GDM1 (cell line): ENCODE data around the gene NFE2L2.
"Not testable (repeated sequence)": the region's sequence is repeated elsewhere in the genome, so short reads cannot be mapped to it uniquely, and the experiment has no call there.

Experiments used
- DNase-seq: peaks from one replicate; lab custom pipeline; 2025; lab: John Stamatoyannopoulos, UW

The NFE2L2 gene

DNA sequence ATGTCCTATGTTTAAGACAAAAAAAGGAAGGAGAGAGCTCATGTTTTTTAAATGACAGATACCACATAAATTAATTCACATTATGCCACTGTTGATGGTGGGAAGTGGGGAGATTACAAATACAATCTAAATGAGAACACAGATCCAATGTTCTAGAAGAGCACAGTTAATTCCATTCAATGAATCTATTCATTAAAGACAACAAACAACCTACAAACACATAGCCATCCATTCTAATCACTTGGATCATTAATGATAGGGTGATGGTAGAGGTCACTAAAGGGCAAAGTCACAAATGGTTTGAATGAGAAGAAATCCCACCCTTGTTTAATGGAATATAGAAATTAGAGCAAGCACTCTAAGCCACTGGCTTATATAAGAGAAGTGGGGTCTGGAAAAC is 30.3 kb downstream of the NFE2L2 start:
- DNase-seq, result no peak

- DNase-seq, result no peak
Measured at GRCh38 chr2:177232098-177232704, 32.3 kb downstream of the NFE2L2 start.

GRCh38 chr2:177231270-177231669 is 33.3 kb downstream of the NFE2L2 start:
- DNase-seq, result no peak

GRCh38 chr2:177229442-177230242 is 34.9 kb downstream of the NFE2L2 start:
- DNase-seq, result no peak

DNA sequence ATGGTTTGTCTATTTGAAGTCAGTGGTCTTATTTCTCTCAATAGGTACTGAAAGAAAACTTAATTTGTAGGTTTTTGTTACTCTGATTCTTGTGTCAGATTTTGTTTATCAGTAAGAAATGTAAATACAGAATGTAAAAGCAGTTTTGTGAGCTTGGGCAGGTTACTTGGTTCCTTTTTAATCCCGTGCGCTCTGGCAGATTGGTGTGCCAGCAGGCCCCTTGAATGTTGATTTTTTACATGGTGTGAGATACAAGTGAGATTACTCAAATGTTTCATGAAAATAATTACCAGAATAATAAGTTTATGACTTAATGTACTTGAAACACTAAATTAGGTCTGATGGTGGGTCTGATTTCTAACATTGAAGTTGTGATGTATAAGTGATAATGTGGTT is 38.6 kb downstream of the NFE2L2 start:
- no peak for DNase-seq

DNA sequence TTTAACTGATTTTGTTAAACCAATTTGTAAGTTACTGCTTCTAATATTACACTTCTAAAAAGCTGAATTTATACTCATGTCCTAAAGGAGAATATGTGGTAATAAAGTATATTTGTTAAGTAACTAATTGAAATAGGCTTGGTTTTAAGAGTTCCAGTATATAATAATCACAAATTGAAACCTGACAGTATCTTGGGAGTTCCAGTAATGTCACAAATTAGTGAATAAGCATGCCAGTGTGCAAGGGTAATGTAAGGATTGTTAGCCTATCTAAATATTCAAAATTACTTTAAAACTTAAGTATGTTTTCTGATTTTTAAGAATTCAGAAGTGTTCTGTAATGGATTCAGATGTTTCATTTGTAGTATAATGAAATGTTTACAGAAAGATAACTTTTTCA is 41.1 kb downstream of the NFE2L2 start:
- DNase-seq, result not testable (repeated sequence)

- no peak for DNase-seq
Measured at GRCh38 chr2:177221970-177222369, 42.6 kb downstream of the NFE2L2 start.

DNA sequence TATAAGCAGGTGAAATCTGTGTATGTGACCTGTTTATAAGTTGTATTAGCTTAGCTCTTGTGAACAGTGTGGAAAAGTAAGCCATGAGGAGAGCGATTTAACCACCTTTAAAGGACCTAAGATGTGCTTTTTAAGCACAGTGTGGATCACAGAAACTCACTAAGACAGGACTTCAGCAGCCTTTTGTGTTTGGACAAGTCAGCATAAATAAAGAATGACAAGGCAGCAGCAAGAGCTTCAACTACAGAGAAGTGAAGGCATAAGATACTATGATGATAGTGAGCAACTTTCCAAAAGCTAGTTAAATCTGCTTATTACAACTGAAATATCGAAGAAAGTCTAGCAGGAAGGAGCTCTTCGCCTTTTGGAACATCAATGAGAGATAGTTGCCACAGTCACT is 43.0 kb downstream of the NFE2L2 start:
- DNase-seq, result no peak

GRCh38 chr2:177219787-177220186 is 44.7 kb downstream of the NFE2L2 start:
- DNase-seq, result not testable (repeated sequence)

- DNase-seq, result no peak
Measured at GRCh38 chr2:177217247-177217843, 47.2 kb downstream of the NFE2L2 start.

GRCh38 chr2:177212891-177213856 is 51.4 kb downstream of the NFE2L2 start:
- DNase-seq, result peak; percentile 85

DNA sequence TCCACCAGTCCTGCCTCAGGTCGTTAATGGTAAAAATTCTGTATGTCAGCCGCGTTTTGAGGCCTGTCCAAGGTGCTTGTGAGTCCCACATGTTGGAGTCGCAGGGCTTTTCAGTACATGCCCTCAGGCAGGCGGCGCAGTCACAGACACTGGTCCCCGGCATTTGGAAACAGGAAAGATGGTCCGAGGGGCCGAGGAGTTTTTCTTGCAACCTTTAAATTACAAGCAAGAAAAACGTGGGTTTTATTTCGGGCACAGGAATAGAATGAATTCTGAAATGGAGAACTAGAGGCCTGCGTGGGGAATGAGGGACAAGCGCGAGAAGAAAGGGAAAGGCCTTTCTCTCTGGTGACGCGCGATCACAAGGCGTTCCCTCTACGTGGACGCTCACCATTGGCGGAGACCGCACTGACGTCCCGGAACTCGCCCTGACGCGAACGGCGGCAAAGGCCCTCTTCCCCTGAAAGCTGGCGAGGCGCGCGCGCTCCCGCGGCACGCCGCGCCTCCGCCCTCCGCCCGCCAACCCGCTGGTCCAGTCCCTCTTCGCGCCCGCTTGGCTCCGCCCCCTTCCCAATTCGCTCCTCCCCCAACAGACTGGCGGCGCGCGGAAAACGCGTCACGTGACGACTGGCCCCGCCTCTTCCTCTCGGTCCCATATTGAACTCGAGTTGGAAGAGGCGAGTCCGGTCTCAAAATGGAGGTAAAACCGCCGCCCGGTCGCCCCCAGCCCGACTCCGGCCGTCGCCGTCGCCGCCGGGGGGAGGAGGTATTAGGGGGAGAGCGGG is 52.2 kb downstream of the NFE2L2 start, which contains the start of gene HNRNPA3:
HNRNPA3 (plus strand) TSS at position 689 of the 785 bp plus-strand sequence; CDS start at position 695, 6 bp downstream.
- DNase-seq, result peak; percentile 99

DNA sequence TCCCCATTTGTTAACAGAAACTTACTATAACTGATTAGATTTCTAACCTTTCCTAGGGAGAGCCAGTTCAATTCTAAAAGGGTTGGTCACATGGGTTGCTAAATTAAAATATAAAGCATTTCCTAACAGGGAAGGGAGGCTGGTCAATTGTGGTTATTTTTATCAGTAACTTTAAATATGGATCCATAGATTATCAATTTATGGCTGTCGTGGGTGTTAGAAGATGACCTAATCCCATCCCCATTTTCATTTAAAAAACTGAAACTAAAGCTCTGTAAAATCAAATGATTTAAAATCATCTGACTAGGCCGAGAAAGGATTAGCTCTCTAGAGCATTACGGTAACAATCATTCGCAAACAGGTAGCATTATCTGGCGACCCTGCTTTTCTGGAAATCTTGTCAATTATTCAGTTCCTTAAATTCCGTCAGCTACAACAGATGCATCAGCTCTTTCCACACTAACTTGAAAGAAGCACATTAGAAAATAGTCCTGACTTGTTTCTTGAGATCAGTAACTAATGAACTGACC is 52.9 kb downstream of the NFE2L2 start:
- no peak for DNase-seq

DNA sequence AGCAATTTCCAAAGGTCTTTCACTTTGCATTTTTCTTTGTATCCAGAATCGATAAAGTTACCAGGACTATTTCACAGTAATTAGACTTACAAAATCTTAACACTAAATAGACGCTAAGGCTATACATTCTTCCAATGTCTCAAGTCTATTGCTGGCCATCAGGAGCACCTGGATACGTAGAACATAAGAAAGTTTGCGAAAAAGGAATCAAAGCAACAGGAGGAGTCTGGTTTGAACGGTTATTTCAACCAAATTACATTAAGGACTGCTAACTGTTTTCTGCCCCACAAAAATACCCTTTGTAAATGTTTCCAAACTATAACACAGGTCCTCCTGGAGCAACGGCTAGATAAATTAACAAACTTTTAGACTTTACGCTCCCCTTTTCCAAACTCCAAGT is 53.4 kb downstream of the NFE2L2 start:
- DNase-seq, result no peak

GRCh38 chr2:177207101-177207500 is 57.4 kb downstream of the NFE2L2 start:
- no peak for DNase-seq

- DNase-seq, result no peak
Measured at GRCh38 chr2:177204417-177204816, 60.1 kb downstream of the NFE2L2 start.

DNA sequence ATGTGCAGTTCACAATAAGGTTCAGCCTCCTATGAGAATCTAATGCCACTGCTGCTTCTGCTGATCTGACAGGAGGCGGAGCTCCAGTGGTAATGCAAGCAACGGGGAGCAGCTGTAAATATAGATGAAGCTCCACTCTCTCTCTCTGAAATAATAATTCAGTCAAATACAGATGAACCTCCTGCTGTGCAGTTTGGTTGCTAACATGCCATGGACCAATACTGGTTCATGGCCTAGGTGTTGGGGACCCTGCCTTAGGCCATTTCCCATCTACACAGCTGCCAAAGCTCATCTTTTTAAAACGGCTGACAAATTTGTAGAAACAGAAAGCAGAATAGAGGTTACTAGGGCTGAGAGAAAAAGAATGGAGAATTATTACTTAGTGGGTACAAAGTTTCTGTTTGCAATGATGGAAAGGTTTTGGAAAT is 62.6 kb downstream of the NFE2L2 start:
- no peak for DNase-seq

- DNase-seq, result not testable (repeated sequence)
Measured at GRCh38 chr2:177200419-177200818, 64.1 kb downstream of the NFE2L2 start.

DNA sequence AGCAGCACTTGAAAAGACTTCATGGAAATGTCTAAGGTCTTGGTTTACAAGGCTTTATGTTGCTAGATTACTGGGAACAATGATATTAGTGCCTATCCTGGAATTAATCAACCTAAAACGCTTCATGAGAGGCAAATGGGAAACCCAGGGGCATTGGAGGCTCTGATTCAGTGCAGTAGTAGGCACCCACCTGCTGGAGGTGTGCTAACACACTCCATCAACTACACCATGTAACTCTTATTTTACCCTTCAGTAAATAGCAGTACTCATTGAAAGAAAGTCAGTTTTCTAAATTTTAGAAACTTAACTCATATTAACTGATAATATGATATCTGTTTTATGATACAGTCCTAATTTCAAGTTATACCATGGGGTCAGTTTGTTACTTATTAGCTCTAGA is 69.3 kb downstream of the NFE2L2 start:
- DNase-seq, result no peak

DNA sequence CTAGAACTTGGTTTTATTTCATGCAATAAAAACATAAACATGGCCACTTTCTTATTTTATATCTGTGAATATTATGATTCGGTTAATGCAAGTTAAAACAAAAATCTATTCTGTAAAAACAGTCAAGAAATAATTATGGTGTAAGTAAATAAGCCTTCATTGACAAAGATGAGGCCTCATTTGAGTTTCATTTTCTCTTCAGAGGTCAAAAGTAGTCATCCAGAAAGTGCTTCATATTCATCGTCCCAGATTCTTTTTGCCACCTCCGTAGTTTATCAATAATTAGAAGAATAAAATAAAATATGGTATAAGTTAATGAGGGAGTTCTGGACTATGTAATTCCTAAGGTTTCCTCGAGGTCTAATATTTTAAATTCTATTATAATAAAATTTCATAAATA is 71.3 kb downstream of the NFE2L2 start:
- no peak for DNase-seq

DNA sequence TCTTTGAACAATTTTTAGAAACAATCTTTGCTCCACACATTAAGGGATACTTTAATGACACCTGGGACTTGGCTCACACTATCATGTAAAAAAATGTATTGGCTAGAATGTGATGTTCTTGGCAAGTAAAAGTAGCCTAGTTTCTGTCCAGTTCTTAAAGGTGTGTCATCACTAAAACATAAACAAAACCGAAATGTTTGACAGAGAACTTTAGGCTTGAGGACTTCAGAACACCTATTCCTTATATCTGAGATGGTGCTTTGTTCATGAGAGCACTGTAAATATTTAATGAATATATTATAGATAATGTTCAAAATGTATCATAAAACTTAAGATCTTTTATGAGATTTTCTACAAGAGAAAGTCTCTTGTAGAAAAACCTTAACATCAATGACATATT is 71.7 kb downstream of the NFE2L2 start:
- DNase-seq, result no peak
